PC-3 (cell line): Measurements from ENCODE around the gene MEGF9. TPM values are rescaled to one million over a fixed set of nuclear protein-coding genes. Genes with fewer than 3 reads are reported as not detected.

Experiments used
- ATAC-seq: fragments of 200-7000 bp; cut with Tn5 transposase; 2 replicates; pipeline ENCODE4 v1.9.1; 2020; ENCODE audit warnings: mild to moderate bottlenecking, moderate library complexity
- BruUV-seq: library from RNA; stranded (reverse); fragments of 400-500 nt; replicated peaks from 2 replicates; lab custom pipeline; 2021; lab: Mats Ljungman, UMichigan
- CTCF ChIA-PET: fragments of 300-600 bp; sonication (Branson Sonifier 250); formaldehyde crosslinking; loops from one replicate; lab custom pipeline; 2022; ENCODE audit warnings: antibody characterized with exemption; lab: Charles Lee
- POLR2A ChIA-PET: fragments of 300-600 bp; sonication (Branson Sonifier 250); formaldehyde crosslinking; loops from one replicate; lab custom pipeline; 2022; ENCODE audit warnings: antibody characterized with exemption; ENCODE audit not compliant: unreplicated experiment; lab: Charles Lee
- DNase-seq: peaks from one replicate; pipeline ENCODE4 v3.0.0-alpha.2; 2015
- H2AFZ ChIP-seq: fragments of 300-600 bp; sonication (generic); 2 replicates; pipeline ENCODE4 v1.6.0; 2016; ENCODE audit warnings: antibody characterized with exemption, low read length
- H3F3A ChIP-seq: fragments of 300-600 bp; sonication (generic); one replicate; pipeline ENCODE4 v1.6.0; 2017; ENCODE audit warnings: antibody characterized with exemption, low read length, control low read depth, mild to moderate bottlenecking; ENCODE audit not compliant: unreplicated experiment
- H3K27ac ChIP-seq: fragments of 300-600 bp; sonication (generic); 2 replicates; pipeline ENCODE4 v1.5.1; 2016; ENCODE audit warnings: mild to moderate bottlenecking, low read length
- H3K27me3 ChIP-seq: fragments of 300-600 bp; sonication (generic); 2 replicates; pipeline ENCODE4 v1.6.1; 2016; ENCODE audit warnings: low read length, mixed read lengths
- H3K36me3 ChIP-seq: fragments of 300-600 bp; sonication (generic); 2 replicates; pipeline ENCODE4 v1.6.1; 2016; ENCODE audit warnings: low read depth, mixed run types, low read length, mixed read lengths
- H3K4me1 ChIP-seq: fragments of 300-600 bp; sonication (generic); 2 replicates; pipeline ENCODE4 v1.5.1; 2016; ENCODE audit warnings: low read length; ENCODE audit not compliant: insufficient read depth
- H3K4me2 ChIP-seq: fragments of 300-600 bp; sonication (generic); 2 replicates; pipeline ENCODE4 v1.6.0; 2016; ENCODE audit warnings: low read length
- H3K4me3 ChIP-seq: fragments of 300-600 bp; sonication (generic); 2 replicates; pipeline ENCODE4 v1.5.1; 2016; ENCODE audit warnings: mild to moderate bottlenecking, low read length, mixed read lengths
- H3K79me2 ChIP-seq: fragments of 300-600 bp; sonication (generic); 2 replicates; pipeline ENCODE4 v1.6.1; 2017; ENCODE audit warnings: low read length, mixed read lengths
- H3K9ac ChIP-seq: fragments of 300-600 bp; sonication (generic); 2 replicates; pipeline ENCODE4 v1.6.0; 2016; ENCODE audit warnings: mild to moderate bottlenecking, low read length
- H3K9me2 ChIP-seq: fragments of 300-600 bp; sonication (generic); replicated peaks from 2 replicates; pipeline ENCODE4 v1.6.1; 2016; ENCODE audit warnings: mixed run types, low read length, mixed read lengths
- H3K9me3 ChIP-seq: fragments of 300-600 bp; sonication (generic); 2 replicates; pipeline ENCODE4 v1.6.1; 2016; ENCODE audit warnings: low read length, mixed read lengths
- H4K20me1 ChIP-seq: fragments of 300-600 bp; sonication (generic); 2 replicates; pipeline ENCODE4 v1.6.1; 2016; ENCODE audit warnings: low read length, mixed read lengths
- CTCF ChIP-seq: fragments of 300-600 bp; sonication (generic); conservative IDR thresholded peaks from 2 replicates; pipeline ENCODE4 v1.5.1; 2017; ENCODE audit warnings: antibody characterized with exemption, low read depth, mild to moderate bottlenecking, low read length
- EZH2 ChIP-seq: fragments of 300-600 bp; sonication (generic); IDR thresholded peaks from one replicate; pipeline ENCODE4 v1.6.1; 2017; ENCODE audit warnings: antibody characterized with exemption, mild to moderate bottlenecking, low read length; ENCODE audit not compliant: unreplicated experiment
- EZH2phosphoT487 ChIP-seq: fragments of 300-600 bp; sonication (generic); IDR thresholded peaks from 2 replicates; pipeline ENCODE4 v1.6.1; 2018; ENCODE audit warnings: mild to moderate bottlenecking, antibody characterized with exemption, low read length, borderline replicate concordance
- intact Hi-C: fragments of 100-400 bp; cut with micrococcal nuclease; formaldehyde crosslinking; loops from 2 replicates; pipeline ENCODE4 v1.9.0; 2023
- total RNA-seq: library from RNA; depleted of rRNA; stranded (reverse); fragments of >200 nt; gene quantifications from 2 replicates; pipeline ENCODE4 v1.2.3, GENCODE V29; 2014

The MEGF9 gene
- total RNA-seq, 1 experiment from 2014 or later, result 2.6 TPM

DNA sequence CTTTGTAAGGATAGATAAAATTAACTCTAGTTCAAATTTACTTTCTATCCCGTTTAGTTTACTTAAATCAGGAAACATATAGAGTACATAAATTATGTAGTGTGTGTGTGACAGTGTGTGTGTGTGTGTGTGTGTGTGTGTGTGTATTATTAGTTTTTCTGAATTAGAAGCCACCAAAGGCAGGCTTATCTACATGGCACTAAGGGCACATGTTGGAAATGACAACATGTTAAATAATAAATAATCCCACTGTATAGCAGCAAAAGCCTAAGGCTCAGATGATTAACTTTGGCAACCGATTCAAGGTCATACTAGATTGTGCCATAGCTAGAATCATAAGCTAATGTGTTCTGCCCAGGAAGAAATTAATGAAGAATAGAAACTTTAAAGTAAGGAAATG is 54.6 kb downstream of the MEGF9 start:
- ATAC-seq (no peak), DNase-seq (no peak)
- H3K4me3 ChIP-seq, result no peak overlapping the region
- BruUV-seq, result no TSS peak
- ChIA-PET POLR2A (no interaction called here), CTCF (no interaction called here)
- intact Hi-C loops, result no loop called here
- H3K79me2 ChIP-seq, result no peaks in the 10 kb centered on the region
- no peaks in the 10 kb centered on the region for H3K27me3 ChIP-seq
- no peaks in the 10 kb centered on the region for H4K20me1 ChIP-seq
- H3K4me1 ChIP-seq, result peaks cover 7% of the 10 kb centered on the region; the same call in 1 of the 2 replicates
- H3K9me3 ChIP-seq, result no peaks in the 10 kb centered on the region
- no peaks in the 10 kb centered on the region for H3K36me3 ChIP-seq
- no peak overlapping the region for H2AFZ ChIP-seq
- H3K9ac ChIP-seq, result no peak overlapping the region
- no peak overlapping the region for H3K27ac ChIP-seq
- no peaks in the 10 kb centered on the region for H3F3A ChIP-seq
- no peak overlapping the region for H3K4me2 ChIP-seq
- TF ChIP-seq EZH2phosphoT487 (no peak), CTCF (no peak), EZH2 (no peak)
- H3K9me2 ChIP-seq, result no peaks in the 10 kb centered on the region

DNA sequence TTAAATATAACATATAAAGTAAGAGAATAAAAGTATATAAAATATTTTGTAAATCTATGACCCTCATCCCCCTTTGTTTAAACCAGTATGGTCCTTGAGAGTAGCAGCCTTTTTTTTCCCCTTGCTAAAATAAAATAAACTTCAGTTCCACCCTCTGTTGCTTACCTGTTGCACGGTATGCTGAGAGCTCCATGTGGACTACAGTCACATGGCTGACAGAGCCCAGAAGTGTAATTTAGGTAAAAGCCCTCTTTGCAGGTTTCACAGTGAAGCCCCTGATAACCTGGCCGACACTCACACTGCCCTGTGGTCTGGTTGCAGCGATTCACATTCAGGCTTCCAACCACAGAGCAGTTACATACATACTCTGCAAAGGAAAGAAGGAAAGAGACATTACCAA is 55.1 kb downstream of the MEGF9 start:
- TF ChIP-seq EZH2 (no peak), CTCF (no peak), EZH2phosphoT487 (no peak)
- H3F3A ChIP-seq, result no peaks in the 10 kb centered on the region
- CTCF ChIA-PET, result no interaction called here
- H3K79me2 ChIP-seq, result no peaks in the 10 kb centered on the region
- no peaks in the 10 kb centered on the region for H3K27me3 ChIP-seq
- H3K9me2 ChIP-seq, result no peaks in the 10 kb centered on the region
- H3K9me3 ChIP-seq, result no peaks in the 10 kb centered on the region
- no peak overlapping the region for H3K9ac ChIP-seq
- H4K20me1 ChIP-seq, result no peaks in the 10 kb centered on the region
- H3K27ac ChIP-seq, result no peak overlapping the region
- no peak overlapping the region for H3K4me3 ChIP-seq
- no peak overlapping the region for H2AFZ ChIP-seq
- intact Hi-C loops, result no loop called here
- DNase-seq (no peak), ATAC-seq (no peak)
- H3K4me1 ChIP-seq, result peaks cover 7% of the 10 kb centered on the region; the same call in 1 of the 2 replicates
- no peak overlapping the region for H3K4me2 ChIP-seq
- no TSS peak for BruUV-seq
- POLR2A ChIA-PET, result no interaction called here
- H3K36me3 ChIP-seq, result no peaks in the 10 kb centered on the region

GRCh38 chr9:120655005-120655622 is 59.2 kb downstream of the MEGF9 start:
- intact Hi-C loops, result no loop called here

More at GRCh38 chr9:120655005-120655622, 59.2 kb downstream of the MEGF9 start:
- no peaks in the 10 kb centered on the region for H3F3A ChIP-seq
- ATAC-seq (peak; percentile 98), DNase-seq (peak; percentile 64)
- H3K79me2 ChIP-seq, result no peaks in the 10 kb centered on the region
- peak overlapping the region; percentile 47 for H3K4me2 ChIP-seq
- TF ChIP-seq CTCF (no peak), EZH2phosphoT487 (no peak), EZH2 (no peak)
- CTCF ChIA-PET, result no interaction called here
- H3K36me3 ChIP-seq, result no peaks in the 10 kb centered on the region
- H3K4me3 ChIP-seq, result no peak overlapping the region
- H3K9me3 ChIP-seq, result no peaks in the 10 kb centered on the region
- no peaks in the 10 kb centered on the region for H3K27me3 ChIP-seq
- no peak overlapping the region for H2AFZ ChIP-seq
- H3K4me1 ChIP-seq, result peaks cover 7% of the 10 kb centered on the region; the same call in 1 of the 2 replicates
- H3K9ac ChIP-seq, result no peak overlapping the region
- no TSS peak for BruUV-seq
- POLR2A ChIA-PET, result no interaction called here
- no peaks in the 10 kb centered on the region for H4K20me1 ChIP-seq
- no peak overlapping the region for H3K27ac ChIP-seq
- H3K9me2 ChIP-seq, result no peaks in the 10 kb centered on the region
